ENCODE data around the gene KLK5.
A peak's percentile ranks its signal among the peaks of the same experiment; 100 is the strongest.

Gene KLK5

GRCh38 chr19:50924586-50924985 lies 28.3 kb downstream of the KLK5 start:
- Histone ChIP-seq H3K27me3 (ENCODE audit: low read depth) (no peaks in the 10 kb centered on the region), H3K36me3 (replicated peaks) (no peaks in the 10 kb centered on the region), H3K4me1 (no peaks in the 10 kb centered on the region), H3K9me3 (no peaks in the 10 kb centered on the region; the same call in 1 of the 2 replicates), H3K4me3 (no peak overlapping the region)
- DNase-seq (ENCODE audit: low spot score in 2 of 2): no peak
- in situ Hi-C loops (cut with MboI; ENCODE audit: low sequenced_read_pairs): loop anchor here (10.0 to 25.0 kb wide), 2 partner anchors 170 to 562 kb away; partner anchors contain the start of gene NAPSA

- H3K9me3 ChIP-seq: no peaks in the 10 kb centered on the region
- no peaks in the 10 kb centered on the region for H3K36me3 ChIP-seq (replicated peaks)
- in situ Hi-C loops (cut with MboI; ENCODE audit: low sequenced_read_pairs): loop anchor here (10.0 to 25.0 kb wide), 2 partner anchors 172 to 560 kb away; partner anchors contain the start of gene NAPSA
- H3K4me1 ChIP-seq: no peaks in the 10 kb centered on the region
- peak; percentile 64 to 84 for DNase-seq (ENCODE audit: low spot score in 2 of 2)
- no peaks in the 10 kb centered on the region; the same call in 1 of the 2 replicates for H3K27me3 ChIP-seq (ENCODE audit: low read depth)
- H3K4me3 ChIP-seq: no peak overlapping the region
Observed at GRCh38 chr19:50922317-50922853, 30.5 kb downstream of the KLK5 start.

DNA sequence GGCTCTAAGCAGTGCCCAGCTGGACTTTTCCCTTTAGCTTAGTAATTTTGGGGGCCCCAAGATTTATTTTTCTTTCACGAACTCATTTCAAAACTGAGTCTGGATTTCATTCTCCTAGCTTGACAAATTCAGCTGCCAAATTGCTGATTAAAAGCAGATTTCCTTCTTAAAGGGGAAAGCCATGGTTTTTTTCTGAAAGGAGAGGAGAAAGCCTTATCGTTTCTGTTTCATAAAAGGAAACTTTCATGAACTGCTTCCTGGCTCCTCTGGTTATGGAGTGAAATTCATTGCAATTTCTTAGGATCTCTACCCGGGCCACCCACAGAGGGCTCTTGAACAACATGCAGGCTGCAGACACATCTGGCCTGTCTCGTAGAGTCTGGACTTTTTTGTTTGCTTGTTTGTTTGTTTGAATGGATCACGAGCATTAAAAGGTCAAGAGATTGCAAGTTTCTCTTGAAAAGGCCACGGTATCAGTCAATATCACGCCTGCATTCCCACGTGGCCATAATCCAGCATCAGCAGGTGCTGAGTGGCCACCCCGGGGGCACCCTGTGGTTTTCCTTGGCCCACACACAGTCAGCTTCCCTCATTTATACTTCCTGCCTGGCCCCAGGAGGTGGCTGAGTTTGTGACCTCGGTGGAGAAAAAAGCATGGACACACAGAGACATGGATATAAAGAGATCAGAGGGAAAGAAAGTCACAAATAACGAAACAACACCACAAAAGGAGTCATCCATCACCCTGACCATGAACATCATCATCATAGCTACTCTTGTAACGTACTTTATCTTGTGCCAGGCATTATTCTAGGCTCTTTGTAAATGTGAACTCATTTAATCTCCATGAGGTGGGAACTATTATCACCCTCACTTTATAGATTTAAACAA lies 31.2 kb downstream of the KLK5 start:
- Histone ChIP-seq H3K9me3 (no peaks in the 10 kb centered on the region), H3K36me3 (replicated peaks) (no peaks in the 10 kb centered on the region), H3K27me3 (ENCODE audit: low read depth) (no peaks in the 10 kb centered on the region; the same call in 1 of the 2 replicates), H3K4me1 (no peaks in the 10 kb centered on the region), H3K4me3 (no peak overlapping the region)
- in situ Hi-C loops (cut with MboI; ENCODE audit: low sequenced_read_pairs): loop anchor here (10.0 to 25.0 kb wide), 2 partner anchors 173 to 559 kb away; partner anchors contain the start of gene NAPSA
- DNase-seq (ENCODE audit: low spot score in 2 of 2): no peak

GRCh38 chr19:50916069-50916468 lies 36.8 kb downstream of the KLK5 start:
- Histone ChIP-seq H3K4me1 (no peaks in the 10 kb centered on the region), H3K27me3 (ENCODE audit: low read depth) (peaks cover 23% of the 10 kb centered on the region), H3K4me3 (no peak overlapping the region), H3K9me3 (no peaks in the 10 kb centered on the region), H3K36me3 (replicated peaks) (no peaks in the 10 kb centered on the region)
- in situ Hi-C loops (cut with MboI; ENCODE audit: low sequenced_read_pairs): loop anchor here (10.0 to 25.0 kb wide), 2 partner anchors 381 to 554 kb away; partner anchors contain the start of gene NAPSA
- no peak for DNase-seq (ENCODE audit: low spot score in 2 of 2)

DNA sequence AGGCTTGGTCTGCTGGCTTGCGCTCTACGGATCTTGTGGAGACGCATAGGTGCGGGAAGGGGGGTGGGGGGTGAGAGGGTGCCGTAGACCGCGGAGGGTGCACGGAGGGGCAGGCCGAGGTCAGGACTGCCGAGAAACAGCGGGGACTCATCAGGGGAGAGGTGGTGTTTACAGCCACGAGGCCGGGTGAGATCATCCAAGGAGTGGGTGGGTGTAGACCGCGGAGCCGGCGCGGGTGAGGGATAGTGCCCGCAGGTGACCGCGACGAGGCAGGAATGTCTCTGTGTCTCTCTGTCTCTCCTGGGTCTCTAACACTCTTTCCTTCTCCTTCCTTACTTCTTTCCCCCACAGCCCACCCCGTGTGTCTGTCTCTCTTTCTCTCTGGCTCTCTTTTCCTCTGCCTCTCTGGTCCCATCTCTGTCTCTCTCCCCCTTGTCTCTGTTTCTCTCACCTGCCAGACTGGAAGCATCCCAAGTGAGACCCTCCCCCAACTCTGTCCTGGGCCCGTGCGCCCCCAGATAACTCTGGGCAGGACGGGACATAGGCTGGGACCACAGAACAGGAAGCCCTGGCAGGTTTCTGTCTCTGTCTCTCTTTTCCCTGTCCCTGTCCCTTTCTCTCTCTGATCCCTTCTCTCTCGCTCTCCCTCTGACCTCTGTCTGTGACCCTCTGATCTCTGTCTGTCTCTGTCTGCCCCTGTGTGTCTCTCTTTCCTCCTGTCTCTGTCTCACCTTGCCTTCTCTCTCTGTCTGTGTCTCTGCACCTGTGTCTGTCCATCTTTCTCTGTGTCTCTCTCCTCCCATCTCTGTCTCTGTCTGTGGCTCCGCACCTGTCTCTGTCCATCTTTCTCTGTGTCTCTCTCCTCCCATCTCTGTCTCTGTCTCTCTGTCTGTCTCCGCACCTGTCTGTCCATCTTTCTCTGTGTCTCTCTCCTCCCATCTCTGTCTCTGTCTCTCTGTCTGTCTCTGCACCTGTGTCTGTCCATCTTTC lies 39.8 kb downstream of the KLK5 start:
- Histone ChIP-seq H3K9me3 (no peaks in the 10 kb centered on the region), H3K4me3 (no peak overlapping the region), H3K4me1 (no peaks in the 10 kb centered on the region), H3K36me3 (replicated peaks) (no peaks in the 10 kb centered on the region), H3K27me3 (ENCODE audit: low read depth) (peaks cover 30% of the 10 kb centered on the region)
- DNase-seq (ENCODE audit: low spot score in 2 of 2): no peak
- in situ Hi-C loops (cut with MboI; ENCODE audit: low sequenced_read_pairs): loop anchor here (10.0 to 25.0 kb wide), 2 partner anchors 378 to 551 kb away; partner anchors contain the start of gene NAPSA

- Histone ChIP-seq H3K4me3 (no peak overlapping the region), H3K36me3 (replicated peaks) (no peaks in the 10 kb centered on the region)
Observed at GRCh38 chr19:50912102-50912599, 40.7 kb downstream of the KLK5 start.

GRCh38 chr19:50911206-50912101 lies 41.4 kb downstream of the KLK5 start, which contains the start of gene KLK4:
KLK4 (minus strand) TSS chr19:50911395; CDS start chr19:50910738, 657 bp downstream.
- Histone ChIP-seq H3K27me3 (ENCODE audit: low read depth) (peaks cover 32% of the 10 kb centered on the region), H3K9me3 (no peaks in the 10 kb centered on the region), H3K4me1 (no peaks in the 10 kb centered on the region), H3K36me3 (replicated peaks) (no peaks in the 10 kb centered on the region), H3K4me3 (no peak within 1 kb of the TSS)
- DNase-seq (ENCODE audit: low spot score in 2 of 2): no peak
- in situ Hi-C loops (cut with MboI; ENCODE audit: low sequenced_read_pairs): loop anchor here (10.0 to 25.0 kb wide), 2 partner anchors 377 to 549 kb away; partner anchors contain the start of gene NAPSA

More at GRCh38 chr19:50912102-50912599, 40.7 kb downstream of the KLK5 start:
- in situ Hi-C loops (cut with MboI; ENCODE audit: low sequenced_read_pairs): loop anchor here (10.0 to 25.0 kb wide), 2 partner anchors 377 to 550 kb away; partner anchors contain the start of gene NAPSA
- DNase-seq (ENCODE audit: low spot score in 2 of 2): no peak
- no peaks in the 10 kb centered on the region for H3K9me3 ChIP-seq
- H3K4me1 ChIP-seq: no peaks in the 10 kb centered on the region
- H3K27me3 ChIP-seq (ENCODE audit: low read depth): peaks cover 32% of the 10 kb centered on the region

- peaks cover 30% of the 10 kb centered on the region for H3K27me3 ChIP-seq (ENCODE audit: low read depth)
- H3K9me3 ChIP-seq: no peaks in the 10 kb centered on the region
- no peaks in the 10 kb centered on the region for H3K4me1 ChIP-seq
- H3K36me3 ChIP-seq (replicated peaks): no peaks in the 10 kb centered on the region
- no peak for DNase-seq (ENCODE audit: low spot score in 2 of 2)
- in situ Hi-C loops (cut with MboI; ENCODE audit: low sequenced_read_pairs): loop anchor here (10.0 to 25.0 kb wide), 2 partner anchors 376 to 548 kb away; partner anchors contain the start of gene NAPSA
- no peak overlapping the region for H3K4me3 ChIP-seq
Observed at GRCh38 chr19:50910722-50911121, 42.1 kb downstream of the KLK5 start.

- no peaks in the 10 kb centered on the region for H3K4me1 ChIP-seq
- no peaks in the 10 kb centered on the region for H3K36me3 ChIP-seq (replicated peaks)
- H3K27me3 ChIP-seq (ENCODE audit: low read depth): peaks cover 22% of the 10 kb centered on the region
- in situ Hi-C loops (cut with MboI; ENCODE audit: low sequenced_read_pairs): loop anchor here (10.0 to 25.0 kb wide), 2 partner anchors 375 to 547 kb away; partner anchors contain the start of gene NAPSA
- no peaks in the 10 kb centered on the region for H3K9me3 ChIP-seq
- H3K4me3 ChIP-seq: peak overlapping the region; percentile 14; the same call in 1 of the 2 replicates
- peak; percentile 46 to 94 for DNase-seq (ENCODE audit: low spot score in 2 of 2)
Observed at GRCh38 chr19:50909240-50910070, 43.4 kb downstream of the KLK5 start.

GRCh38 chr19:50908336-50908735 lies 44.5 kb downstream of the KLK5 start:
- no peak overlapping the region for H3K4me3 ChIP-seq
- H3K9me3 ChIP-seq: no peaks in the 10 kb centered on the region
- in situ Hi-C loops (cut with MboI; ENCODE audit: low sequenced_read_pairs): loop anchor here (25.0 kb wide), 1 partner anchor 546 kb away; the partner anchor contains the start of gene NAPSA
- no peaks in the 10 kb centered on the region for H3K36me3 ChIP-seq (replicated peaks)
- H3K27me3 ChIP-seq (ENCODE audit: low read depth): peaks cover 22% of the 10 kb centered on the region
- no peaks in the 10 kb centered on the region for H3K4me1 ChIP-seq
- no peak for DNase-seq (ENCODE audit: low spot score in 2 of 2)

DNA sequence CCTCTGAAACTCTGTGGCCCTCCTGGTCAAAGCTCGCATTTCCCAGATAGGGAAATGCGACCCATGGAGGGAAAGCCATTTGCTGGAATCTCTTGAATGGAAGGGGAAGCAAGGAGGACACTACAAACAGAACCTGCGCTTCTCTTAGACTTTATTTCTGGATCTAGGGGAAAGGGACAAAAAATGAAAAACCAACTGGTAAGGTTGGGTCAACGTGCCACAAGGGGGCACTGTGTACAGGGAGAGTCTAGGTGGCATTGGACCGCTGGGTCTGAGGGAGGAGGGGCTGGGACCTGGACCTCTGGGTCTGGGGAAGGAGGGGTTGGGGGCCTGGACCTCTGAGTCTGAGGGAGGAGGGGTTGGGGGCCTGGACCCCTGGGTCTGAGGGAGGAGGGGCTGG lies 46.6 kb downstream of the KLK5 start:
- H3K4me3 ChIP-seq: no peak overlapping the region
- H3K4me1 ChIP-seq: no peaks in the 10 kb centered on the region
- in situ Hi-C loops (cut with MboI; ENCODE audit: low sequenced_read_pairs): loop anchor here (25.0 kb wide), 1 partner anchor 544 kb away; the partner anchor contains the start of gene NAPSA
- no peaks in the 10 kb centered on the region for H3K36me3 ChIP-seq (replicated peaks)
- no peaks in the 10 kb centered on the region for H3K9me3 ChIP-seq
- DNase-seq (ENCODE audit: low spot score in 2 of 2): peak; percentile 8 to 70
- H3K27me3 ChIP-seq (ENCODE audit: low read depth): peaks cover 11% of the 10 kb centered on the region
